Thoracic aorta (tissue), 2 donors: ENCODE data around the gene METTL23. TPM values are rescaled to one million over a fixed set of nuclear protein-coding genes. Genes with fewer than 3 reads are reported as not detected.

Experiments used
- ATAC-seq: fragments of 150-250 bp; one replicate; pipeline ENCODE4 v1.8.0; 2017; ENCODE audit warnings: low read depth; ENCODE audit not compliant: insufficient number of reproducible peaks, low FRiP score
- DNase-seq: peaks from one replicate; pipeline ENCODE4 v3.0.0-alpha.2; 2020; ENCODE audit warnings: low spot score
- H3K27ac ChIP-seq, 2 donors: fragments of 200-600 bp; sonication (generic); 1 replicate in 1 of 2; 2 replicates in 1 of 2; pipeline ENCODE4 v1.5.1; 2016; ENCODE audit warnings: mild to moderate bottlenecking in 2 of 2, moderate library complexity in 2 of 2
- H3K27me3 ChIP-seq: fragments of 200-600 bp; sonication (generic); replicated peaks from 2 replicates; pipeline ENCODE4 v1.6.0; 2016; ENCODE audit warnings: mild to moderate bottlenecking; ENCODE audit not compliant: insufficient read depth
- H3K36me3 ChIP-seq: fragments of 200-600 bp; sonication (generic); one replicate; pipeline ENCODE4 v1.5.1; 2016
- H3K4me1 ChIP-seq, 2 donors: fragments of 200-600 bp; sonication (generic); 1 replicate in 1 of 2; 2 replicates in 1 of 2; pipeline versions ENCODE4 v1.5.1 to v1.6.0; 2016; ENCODE audit warnings: low read depth in 2 of 2, mild to moderate bottlenecking in 1 of 2; ENCODE audit not compliant: control insufficient read depth in 1 of 2
- H3K4me3 ChIP-seq: fragments of 200-600 bp; sonication (generic); 2 replicates; pipeline ENCODE4 v1.5.1; 2016; ENCODE audit warnings: mild to moderate bottlenecking
- H3K9me3 ChIP-seq: fragments of 200-600 bp; sonication (generic); 2 replicates; pipeline ENCODE4 v1.5.1; 2016
- CTCF ChIP-seq: fragments of 200-600 bp; sonication (generic); IDR thresholded peaks from one replicate; pipeline ENCODE4 v1.5.1; 2019; ENCODE audit warnings: antibody characterized with exemption
- total RNA-seq, 2 donors: library from RNA; depleted of rRNA; stranded (reverse); fragments of >200 nt; gene quantifications; one replicate each; pipeline versions ENCODE4 v1.1.0 to v1.2.3, GENCODE V29; 2016

METTL23 gene
- total RNA-seq, 2 donors from 2014 or later, result 12.1 to 42.5 TPM

GRCh38 chr17:76681222-76682137 is 45.2 kb upstream of the METTL23 start:
- Histone ChIP-seq H3K4me1 (peaks cover 1 to 10% of the 10 kb centered on the region in 2 donors), H3K4me3 (no peak overlapping the region), H3K9me3 (no peaks in the 10 kb centered on the region), H3K27ac (no peak overlapping the region), H3K27me3 (no peaks in the 10 kb centered on the region), H3K36me3 (peaks cover 44% of the 10 kb centered on the region)
- TF ChIP-seq CTCF, result peak; percentile 52
- DNase-seq (no peak), ATAC-seq (no peak)

GRCh38 chr17:76682296-76682695 is 44.3 kb upstream of the METTL23 start:
- no peak overlapping the region for H3K27ac ChIP-seq
- no peak overlapping the region for H3K4me3 ChIP-seq
- ATAC-seq, result no peak
- H3K36me3 ChIP-seq, result peaks cover 43% of the 10 kb centered on the region
- H3K9me3 ChIP-seq, result no peaks in the 10 kb centered on the region
- H3K27me3 ChIP-seq, result no peaks in the 10 kb centered on the region
- no peak for TF ChIP-seq CTCF
- peaks cover 8 to 19% of the 10 kb centered on the region in 2 donors for H3K4me1 ChIP-seq
- no peak for DNase-seq

GRCh38 chr17:76683011-76683755 is 43.5 kb upstream of the METTL23 start:
- DNase-seq (no peak), ATAC-seq (no peak)
- Histone ChIP-seq H3K27ac (no peak overlapping the region), H3K4me1 (peaks cover 16 to 27% of the 10 kb centered on the region in 2 donors), H3K27me3 (no peaks in the 10 kb centered on the region), H3K4me3 (no peak overlapping the region), H3K36me3 (peaks cover 35% of the 10 kb centered on the region), H3K9me3 (no peaks in the 10 kb centered on the region)
- TF ChIP-seq CTCF, result no peak

- peaks cover 35% of the 10 kb centered on the region for H3K36me3 ChIP-seq
- ATAC-seq (no peak), DNase-seq (no peak)
- no peak overlapping the region for H3K27ac ChIP-seq
- no peak for TF ChIP-seq CTCF
- peaks cover 24 to 37% of the 10 kb centered on the region in 2 donors for H3K4me1 ChIP-seq
- H3K4me3 ChIP-seq, result no peak overlapping the region
- no peaks in the 10 kb centered on the region for H3K27me3 ChIP-seq
- H3K9me3 ChIP-seq, result no peaks in the 10 kb centered on the region
Measured at GRCh38 chr17:76683921-76684745, 42.5 kb upstream of the METTL23 start.
